Hepatocyte (in vitro differentiated cells): ENCODE measurements around the gene VAV3. TPM values are rescaled to one million over a fixed set of nuclear protein-coding genes. Genes with fewer than 3 reads are reported as not detected.
"Not testable (repeated sequence)": the region's sequence is repeated elsewhere in the genome, so short reads cannot be mapped to it uniquely, and the experiment has no call there.

Experiments
- DNase-seq: peaks from one replicate; pipeline ENCODE4 v3.0.0-alpha.2; 2016; ENCODE audit warnings: low spot score
- H2AFZ ChIP-seq: fragments of 200-600 bp; sonication (generic); 2 replicates; pipeline ENCODE4 v1.6.0; 2016; ENCODE audit warnings: antibody characterized with exemption, mild to moderate bottlenecking
- H3K27ac ChIP-seq: fragments of 200-600 bp; sonication (generic); 2 replicates; pipeline ENCODE4 v1.5.1; 2016; ENCODE audit warnings: mild to moderate bottlenecking
- H3K27me3 ChIP-seq: fragments of 200-600 bp; sonication (generic); 2 replicates; pipeline ENCODE4 v1.6.1; 2016
- H3K36me3 ChIP-seq: fragments of 200-600 bp; sonication (generic); replicated peaks from 2 replicates; pipeline ENCODE4 v1.5.1; 2016; ENCODE audit warnings: low read depth; ENCODE audit not compliant: insufficient read depth
- H3K4me1 ChIP-seq: fragments of 200-600 bp; sonication (generic); 2 replicates; pipeline ENCODE4 v1.5.1; 2016; ENCODE audit warnings: mild to moderate bottlenecking, moderate library complexity; ENCODE audit not compliant: insufficient read depth
- H3K4me2 ChIP-seq: fragments of 200-600 bp; sonication (generic); 2 replicates; pipeline ENCODE4 v1.6.0; 2016
- H3K4me3 ChIP-seq: fragments of 200-600 bp; sonication (generic); 2 replicates; pipeline ENCODE4 v1.5.1; 2016; ENCODE audit warnings: mild to moderate bottlenecking
- H3K79me2 ChIP-seq: fragments of 200-600 bp; sonication (generic); 2 replicates; pipeline ENCODE4 v1.6.0; 2017; ENCODE audit warnings: mild to moderate bottlenecking
- H3K9me2 ChIP-seq: fragments of 200-600 bp; sonication (generic); replicated peaks from 2 replicates; pipeline ENCODE4 v1.6.0; 2017; ENCODE audit warnings: mild to moderate bottlenecking; ENCODE audit not compliant: insufficient read depth
- H3K9me3 ChIP-seq: fragments of 200-600 bp; sonication (generic); 2 replicates; pipeline ENCODE4 v1.5.1; 2016; ENCODE audit warnings: low read depth, mild to moderate bottlenecking
- H4K20me1 ChIP-seq: fragments of 200-600 bp; sonication (generic); 2 replicates; pipeline ENCODE4 v1.6.0; 2016; ENCODE audit warnings: mild to moderate bottlenecking; ENCODE audit not compliant: insufficient read depth, poor library complexity, severe bottlenecking
- EZH2 ChIP-seq: fragments of 200-600 bp; sonication (generic); IDR thresholded peaks from 2 replicates; pipeline ENCODE4 v1.6.1; 2016; ENCODE audit warnings: antibody characterized with exemption, mild to moderate bottlenecking, borderline replicate concordance
- EZH2phosphoT487 ChIP-seq: fragments of 200-600 bp; sonication (generic); IDR thresholded peaks from one replicate; pipeline ENCODE4 v1.6.1; 2018; ENCODE audit warnings: antibody characterized with exemption, mild to moderate bottlenecking, low read depth, moderate library complexity; ENCODE audit not compliant: unreplicated experiment, severe bottlenecking
- WGBS: methylation state at CpG from one replicate; pipeline ENCODE4 v1.1.6; 2016; ENCODE audit warnings: low lambda C conversion rate; ENCODE audit errors: missing lambda C conversion rate; 5-methylcytosine and 5-hydroxymethylcytosine counted together
- polyA plus RNA-seq: library from polyadenylated mRNA; unstranded; fragments of >200 nt; fragmentation: Nextera tagmentation; extraction: Ambion mirVana; gene quantifications from 2 replicates; pipeline ENCODE4 v1.2.1, GENCODE V29; 2016
- total RNA-seq: library from RNA; depleted of rRNA; stranded (reverse); fragments of >200 nt; gene quantifications from 2 replicates; pipeline ENCODE4 v1.2.3, GENCODE V29; 2014
- TF ChIP-seq, protein P1 (sequence below): fragments of 200-600 bp; sonication (generic); IDR thresholded peaks from 2 replicates; pipeline ENCODE4 v1.5.1; 2016; ENCODE audit warnings: antibody characterized with exemption, mild to moderate bottlenecking; ENCODE audit not compliant: poor library complexity

Gene VAV3
- total and polyA plus RNA-seq, 2 experiments from 2014 or later, result 12.3 to 40.5 TPM

DNA sequence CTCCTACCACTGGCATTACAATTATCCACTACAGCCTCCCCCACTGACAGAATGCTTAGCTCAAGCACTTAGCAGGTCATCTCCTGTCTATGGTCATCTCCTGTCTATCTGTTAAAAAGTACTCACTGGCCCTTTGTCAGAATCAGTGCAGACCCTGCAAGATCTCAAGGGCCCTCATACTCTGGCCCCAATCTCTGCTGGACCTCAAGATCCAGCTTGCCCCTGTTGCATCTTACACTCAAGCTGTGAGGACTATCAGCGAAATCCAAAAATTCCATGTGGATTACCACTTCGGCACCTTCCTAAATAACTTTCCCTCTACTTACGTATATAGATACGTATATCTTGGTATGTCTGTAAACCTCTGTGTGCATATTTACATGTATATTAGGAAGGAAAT lies 101.6 kb downstream of the VAV3 start:
- Histone ChIP-seq H3K79me2 (no peaks in the 10 kb centered on the region), H3K27me3 (no peaks in the 10 kb centered on the region), H4K20me1 (no peaks in the 10 kb centered on the region), H3K27ac (no peak overlapping the region), H3K4me1 (no peaks in the 10 kb centered on the region), H3K4me2 (no peak overlapping the region), H2AFZ (no peak overlapping the region), H3K4me3 (no peak overlapping the region), H3K9me3 (no peaks in the 10 kb centered on the region), H3K9me2 (no peaks in the 10 kb centered on the region), H3K36me3 (no peaks in the 10 kb centered on the region)
- 89% methylated on average over 4 of the region's 4 CpGs for whole genome bisulfite sequencing
- DNase-seq, result no peak
- no peak for TF ChIP-seq EZH2phosphoT487
- TF ChIP-seq, protein P1, sequence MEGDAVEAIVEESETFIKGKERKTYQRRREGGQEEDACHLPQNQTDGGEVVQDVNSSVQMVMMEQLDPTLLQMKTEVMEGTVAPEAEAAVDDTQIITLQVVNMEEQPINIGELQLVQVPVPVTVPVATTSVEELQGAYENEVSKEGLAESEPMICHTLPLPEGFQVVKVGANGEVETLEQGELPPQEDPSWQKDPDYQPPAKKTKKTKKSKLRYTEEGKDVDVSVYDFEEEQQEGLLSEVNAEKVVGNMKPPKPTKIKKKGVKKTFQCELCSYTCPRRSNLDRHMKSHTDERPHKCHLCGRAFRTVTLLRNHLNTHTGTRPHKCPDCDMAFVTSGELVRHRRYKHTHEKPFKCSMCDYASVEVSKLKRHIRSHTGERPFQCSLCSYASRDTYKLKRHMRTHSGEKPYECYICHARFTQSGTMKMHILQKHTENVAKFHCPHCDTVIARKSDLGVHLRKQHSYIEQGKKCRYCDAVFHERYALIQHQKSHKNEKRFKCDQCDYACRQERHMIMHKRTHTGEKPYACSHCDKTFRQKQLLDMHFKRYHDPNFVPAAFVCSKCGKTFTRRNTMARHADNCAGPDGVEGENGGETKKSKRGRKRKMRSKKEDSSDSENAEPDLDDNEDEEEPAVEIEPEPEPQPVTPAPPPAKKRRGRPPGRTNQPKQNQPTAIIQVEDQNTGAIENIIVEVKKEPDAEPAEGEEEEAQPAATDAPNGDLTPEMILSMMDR, result no peak
- no peak for TF ChIP-seq EZH2

GRCh38 chr1:107862064-107862463 lies 102.9 kb downstream of the VAV3 start:
- Histone ChIP-seq H3K36me3 (no peaks in the 10 kb centered on the region), H3K9me3 (no peaks in the 10 kb centered on the region), H3K4me2 (no peak overlapping the region), H3K4me1 (no peaks in the 10 kb centered on the region), H3K79me2 (no peaks in the 10 kb centered on the region), H3K4me3 (no peak overlapping the region), H3K27me3 (no peaks in the 10 kb centered on the region), H3K9me2 (no peaks in the 10 kb centered on the region), H4K20me1 (no peaks in the 10 kb centered on the region), H3K27ac (no peak overlapping the region), H2AFZ (no peak overlapping the region)
- TF ChIP-seq EZH2phosphoT487 (no peak), EZH2 (no peak)
- TF ChIP-seq, protein P1, result no peak
- WGBS, result 96% methylated on average over 2 of the region's 2 CpGs
- no peak for DNase-seq

DNA sequence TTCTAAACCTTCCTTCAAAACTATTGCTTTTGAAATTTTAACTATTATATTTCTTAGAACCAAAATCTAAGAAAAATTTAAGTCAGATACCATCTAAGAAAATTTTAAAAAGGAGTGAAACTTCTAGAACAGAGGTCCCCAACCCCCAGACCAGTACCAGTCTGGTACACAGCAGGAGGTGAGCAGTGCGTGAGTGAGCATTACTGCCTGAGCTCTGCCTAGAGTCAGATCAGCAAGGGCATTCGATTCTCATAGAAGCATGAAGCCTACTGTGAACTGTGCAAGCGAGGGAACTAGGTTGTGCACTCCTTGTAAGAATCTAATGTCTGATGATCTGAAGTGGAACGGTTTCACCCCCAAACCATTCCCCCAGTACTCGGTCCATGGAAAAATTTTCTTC lies 106.7 kb downstream of the VAV3 start:
- Histone ChIP-seq H3K4me1 (no peaks in the 10 kb centered on the region), H3K9me3 (no peaks in the 10 kb centered on the region), H2AFZ (no peak overlapping the region), H3K4me3 (no peak overlapping the region), H3K27me3 (no peaks in the 10 kb centered on the region), H3K79me2 (no peaks in the 10 kb centered on the region), H3K27ac (no peak overlapping the region), H3K9me2 (no peaks in the 10 kb centered on the region), H3K36me3 (no peaks in the 10 kb centered on the region), H4K20me1 (no peaks in the 10 kb centered on the region), H3K4me2 (no peak overlapping the region)
- DNase-seq, result no peak
- 90% methylated on average over 5 of the region's 5 CpGs for WGBS
- TF ChIP-seq, protein P1, result no peak

DNA sequence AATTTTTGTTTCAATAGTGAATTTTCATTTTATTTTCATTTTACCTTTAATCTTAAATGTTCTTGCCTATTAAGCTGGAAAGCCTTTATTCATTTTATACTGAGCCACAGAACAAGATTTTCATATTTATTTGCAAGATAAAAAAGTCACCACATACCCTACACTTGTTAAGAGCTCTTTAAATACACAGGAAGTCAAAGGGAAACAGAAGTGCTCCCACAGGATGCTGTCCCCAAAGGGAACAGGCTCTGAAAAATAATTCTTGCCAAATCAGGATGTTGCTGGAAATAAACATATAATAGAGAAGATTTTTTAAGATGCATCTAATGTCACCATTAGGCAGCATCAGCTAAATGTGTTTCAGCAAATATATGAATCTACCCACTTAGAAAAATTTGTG lies 113.6 kb downstream of the VAV3 start:
- no peaks in the 10 kb centered on the region for H3K36me3 ChIP-seq
- no peak overlapping the region for H3K27ac ChIP-seq
- no peak overlapping the region for H3K4me3 ChIP-seq
- H3K9me3 ChIP-seq, result no peaks in the 10 kb centered on the region
- no peak for DNase-seq
- H3K9me2 ChIP-seq, result no peaks in the 10 kb centered on the region
- no peaks in the 10 kb centered on the region for H3K27me3 ChIP-seq
- H3K4me1 ChIP-seq, result no peaks in the 10 kb centered on the region
- H4K20me1 ChIP-seq, result no peaks in the 10 kb centered on the region
- no peak overlapping the region for H2AFZ ChIP-seq
- TF ChIP-seq EZH2phosphoT487, result no peak
- TF ChIP-seq, protein P1, result no peak
- no peak for TF ChIP-seq EZH2
- no peak overlapping the region for H3K4me2 ChIP-seq
- no peaks in the 10 kb centered on the region for H3K79me2 ChIP-seq

GRCh38 chr1:107844541-107845194 lies 120.3 kb downstream of the VAV3 start:
- H3K27ac ChIP-seq, H3K79me2 ChIP-seq, DNase-seq, H3K4me3 ChIP-seq, H2AFZ ChIP-seq, H3K27me3 ChIP-seq, H3K4me1 ChIP-seq, H3K36me3 ChIP-seq, H3K9me2 ChIP-seq, H4K20me1 ChIP-seq, H3K9me3 ChIP-seq, H3K4me2 ChIP-seq: not testable (repeated sequence)
- 56% methylated on average over 7 of the region's 7 CpGs for WGBS
